Islet precursor cell (in vitro differentiated cells): ENCODE measurements around the gene DDX24.
A peak's percentile ranks its signal among the peaks of the same experiment; 100 is the strongest.

Experiments
- DNase-seq: peaks from one replicate; pipeline ENCODE4 v3.0.0-alpha.2; 2018

Gene DDX24, protein sequence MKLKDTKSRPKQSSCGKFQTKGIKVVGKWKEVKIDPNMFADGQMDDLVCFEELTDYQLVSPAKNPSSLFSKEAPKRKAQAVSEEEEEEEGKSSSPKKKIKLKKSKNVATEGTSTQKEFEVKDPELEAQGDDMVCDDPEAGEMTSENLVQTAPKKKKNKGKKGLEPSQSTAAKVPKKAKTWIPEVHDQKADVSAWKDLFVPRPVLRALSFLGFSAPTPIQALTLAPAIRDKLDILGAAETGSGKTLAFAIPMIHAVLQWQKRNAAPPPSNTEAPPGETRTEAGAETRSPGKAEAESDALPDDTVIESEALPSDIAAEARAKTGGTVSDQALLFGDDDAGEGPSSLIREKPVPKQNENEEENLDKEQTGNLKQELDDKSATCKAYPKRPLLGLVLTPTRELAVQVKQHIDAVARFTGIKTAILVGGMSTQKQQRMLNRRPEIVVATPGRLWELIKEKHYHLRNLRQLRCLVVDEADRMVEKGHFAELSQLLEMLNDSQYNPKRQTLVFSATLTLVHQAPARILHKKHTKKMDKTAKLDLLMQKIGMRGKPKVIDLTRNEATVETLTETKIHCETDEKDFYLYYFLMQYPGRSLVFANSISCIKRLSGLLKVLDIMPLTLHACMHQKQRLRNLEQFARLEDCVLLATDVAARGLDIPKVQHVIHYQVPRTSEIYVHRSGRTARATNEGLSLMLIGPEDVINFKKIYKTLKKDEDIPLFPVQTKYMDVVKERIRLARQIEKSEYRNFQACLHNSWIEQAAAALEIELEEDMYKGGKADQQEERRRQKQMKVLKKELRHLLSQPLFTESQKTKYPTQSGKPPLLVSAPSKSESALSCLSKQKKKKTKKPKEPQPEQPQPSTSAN

DNA sequence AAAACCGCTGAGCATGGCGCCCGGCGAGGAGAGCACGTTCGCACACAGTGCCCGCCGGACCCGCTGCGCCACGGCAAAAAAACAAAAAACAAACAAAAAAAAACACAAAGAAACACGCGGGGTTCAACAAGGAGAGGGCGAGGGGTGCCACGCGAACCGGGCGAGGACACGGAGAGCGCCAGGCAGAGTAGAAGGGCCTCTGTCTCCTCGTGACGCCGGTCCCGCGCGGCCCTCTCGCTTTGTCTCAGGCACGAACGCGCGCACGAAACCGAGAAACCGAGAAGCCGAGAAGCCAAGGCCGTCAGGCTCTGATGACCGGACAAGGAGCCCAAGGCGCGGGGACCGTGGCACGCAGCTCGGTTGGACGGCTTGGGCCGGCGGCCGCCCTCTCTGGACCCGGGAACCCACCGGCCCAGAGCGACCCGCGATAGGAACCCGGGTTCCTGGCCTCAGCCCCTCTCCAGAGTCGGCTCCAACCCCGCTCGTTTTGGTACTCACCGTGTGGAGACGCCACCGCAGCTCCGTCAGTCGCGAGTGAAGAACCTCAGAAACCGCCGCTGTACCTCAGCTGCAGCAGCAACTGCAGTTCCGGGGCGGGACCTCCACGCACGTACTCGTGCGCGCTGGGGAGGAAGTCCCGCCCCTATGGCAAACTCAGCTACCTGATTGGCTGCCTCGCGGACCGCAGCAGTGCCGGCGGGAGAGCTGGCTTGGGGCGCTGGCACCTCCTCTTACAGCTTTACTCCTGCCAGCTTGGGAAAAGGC lies at the start of gene DDX24, which contains the start of gene IFI27L1:
TSS of gene DDX24 (minus strand) at position 582 of the 765 bp plus-strand sequence. CDS start 1,460 bp downstream, outside the sequence.
TSS of gene IFI27L1 (plus strand) at position 690 of the 765 bp plus-strand sequence. CDS start 15,628 bp downstream, outside the sequence.
- DNase-seq, result peak; percentile 96

DNA sequence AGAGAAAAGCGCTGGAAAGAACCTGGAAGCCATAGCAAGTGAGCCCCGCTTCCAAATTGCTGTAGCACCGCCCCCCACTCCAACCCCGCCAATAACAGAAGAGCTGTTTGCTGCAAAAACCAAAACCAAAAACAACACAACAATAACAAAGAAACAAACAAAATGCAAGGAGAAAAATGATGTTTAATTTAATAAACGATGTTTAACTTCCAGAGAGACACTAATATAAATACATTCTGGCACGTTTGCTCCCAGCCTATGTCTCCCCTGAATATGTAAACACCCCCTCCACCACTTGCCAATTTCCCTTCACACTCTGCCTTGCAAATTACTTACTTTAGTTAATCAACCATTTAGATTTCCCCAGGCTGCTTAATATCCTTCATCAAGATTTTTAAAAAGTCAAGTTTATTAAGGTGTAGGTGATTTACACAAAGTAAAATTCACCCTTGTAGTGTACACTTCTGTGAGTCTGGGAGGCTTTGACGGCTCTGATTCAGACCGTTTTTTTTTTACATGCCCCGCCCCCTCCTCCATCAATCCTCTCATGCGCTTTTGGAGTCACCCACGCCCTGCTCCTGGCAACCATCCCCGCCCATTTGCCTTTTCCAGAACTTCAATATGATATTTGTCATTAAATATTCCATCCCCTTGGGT lies 48.9 kb upstream of the DDX24 start:
- DNase-seq, result peak; percentile 62

DNA sequence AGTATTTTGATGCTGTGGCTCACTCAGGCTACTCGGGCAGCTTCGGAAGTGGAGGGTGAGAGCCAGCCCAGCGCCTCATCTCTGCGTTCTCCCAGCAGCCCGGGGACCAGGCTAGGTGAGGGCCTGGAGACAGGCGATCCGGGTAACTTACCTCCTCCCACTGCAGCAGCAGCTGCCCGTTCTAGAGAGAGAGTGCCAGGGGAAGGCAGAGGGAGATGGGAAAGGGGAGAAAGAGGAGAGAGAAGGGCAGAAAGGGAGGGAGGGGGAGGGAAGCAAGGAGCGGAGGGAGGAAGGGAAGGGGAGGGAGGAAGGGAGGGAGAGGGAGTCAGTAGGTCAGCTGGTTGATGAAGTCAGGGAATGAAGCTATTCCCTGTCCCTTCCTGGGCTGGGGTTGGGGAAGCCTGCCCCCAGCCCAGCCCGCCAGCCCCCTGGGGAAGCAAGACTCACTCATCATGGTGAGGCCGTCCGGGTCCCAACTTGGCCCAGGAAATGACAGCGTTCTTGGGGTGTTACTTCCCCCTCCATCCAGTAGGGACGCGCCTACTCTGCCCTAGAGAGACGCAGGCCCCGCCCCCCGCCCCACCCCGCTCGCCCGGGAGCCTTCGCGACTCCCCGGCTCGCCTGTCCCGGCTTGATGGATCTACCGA lies 48.2 kb upstream of the DDX24 start, which contains the start of gene IFI27L2:
TSS of gene IFI27L2 (minus strand) at position 494 of the 647 bp plus-strand sequence. CDS start at position 454, 40 bp downstream.
- peak; percentile 92 for DNase-seq

DNA sequence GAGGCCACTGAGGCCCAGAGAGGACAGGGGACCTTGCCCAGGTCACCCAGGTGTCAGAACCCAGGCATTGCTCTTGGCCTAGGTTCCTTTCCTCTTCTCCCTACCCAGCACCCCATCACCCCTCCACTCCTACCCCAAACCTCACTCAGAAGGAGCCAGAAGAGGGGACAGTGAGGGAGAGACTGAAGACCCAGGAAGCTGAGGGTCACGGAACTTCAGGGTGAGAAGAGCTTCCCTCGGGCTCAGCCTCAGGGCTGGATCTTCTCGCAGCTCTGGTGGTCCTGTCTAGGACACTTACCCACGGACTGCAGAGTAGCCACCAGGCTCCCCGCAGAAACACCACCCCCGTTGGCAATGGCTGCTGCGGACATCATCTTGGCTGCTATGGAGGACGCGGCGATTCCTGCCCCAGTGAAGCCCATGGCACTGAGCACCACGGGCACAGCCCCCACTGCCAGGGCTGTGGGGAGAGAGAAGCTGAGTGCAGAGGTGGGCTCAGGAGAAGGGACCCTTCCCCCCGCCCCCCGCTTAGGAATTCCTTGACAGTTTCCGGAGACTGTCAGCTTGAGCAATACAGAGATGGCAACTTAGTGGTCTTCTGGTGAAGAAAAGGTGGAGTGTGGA lies 47.3 kb upstream of the DDX24 start:
- DNase-seq, result no peak

DNA sequence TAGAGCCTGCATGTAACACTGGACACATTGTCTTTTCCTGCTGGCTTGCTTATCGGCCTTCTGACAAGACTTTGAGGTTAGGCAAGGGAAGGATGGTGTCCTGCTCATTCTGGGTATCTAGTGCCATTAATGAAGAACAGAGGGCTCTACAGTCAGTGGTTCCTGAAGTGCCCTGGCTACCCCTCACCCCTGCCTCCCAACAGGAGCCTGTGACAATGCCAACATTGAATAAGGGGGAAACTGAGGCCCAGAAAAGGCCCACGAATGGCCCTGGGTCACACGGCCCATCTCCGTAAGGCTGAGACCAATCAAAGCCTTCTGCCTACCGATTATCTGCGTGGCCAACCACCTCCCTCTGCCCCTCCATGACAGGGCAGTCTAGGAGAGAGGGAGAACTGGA lies 46.3 kb upstream of the DDX24 start:
- DNase-seq, result peak; percentile 39

DNA sequence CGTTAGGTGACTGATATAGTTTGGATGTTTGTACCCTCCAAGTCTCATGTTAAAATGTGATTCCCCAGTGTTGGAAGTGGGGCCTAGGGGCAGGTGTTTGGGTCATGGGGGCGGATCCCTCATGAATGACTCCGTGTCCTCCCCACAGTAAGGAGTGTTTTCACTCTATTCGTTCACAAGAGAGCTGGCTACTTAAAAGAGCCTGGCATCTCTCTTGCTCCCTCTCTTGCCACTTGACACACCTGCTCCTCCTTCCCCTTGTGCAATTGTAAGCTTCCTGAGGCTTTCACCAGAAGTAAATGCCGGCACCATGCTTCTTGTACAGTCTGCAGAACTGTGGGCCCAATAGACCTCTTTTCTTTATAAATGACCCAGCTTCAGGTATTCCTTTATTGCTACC lies 45.8 kb upstream of the DDX24 start:
- DNase-seq, result no peak

DNA sequence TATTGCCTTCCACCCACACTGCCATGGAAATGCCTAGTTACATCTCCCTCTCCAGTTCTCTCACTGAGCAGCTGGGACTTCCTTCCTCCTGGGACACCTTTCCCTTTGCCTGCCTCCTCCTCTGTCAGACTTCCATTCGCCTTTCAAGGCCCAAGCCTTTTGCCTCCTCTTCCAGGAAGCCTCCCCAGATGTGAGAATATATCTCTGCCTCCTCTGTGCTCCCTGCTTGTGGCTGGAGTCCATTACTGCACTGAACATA lies 45.3 kb upstream of the DDX24 start:
- DNase-seq, result peak; percentile 15

DNA sequence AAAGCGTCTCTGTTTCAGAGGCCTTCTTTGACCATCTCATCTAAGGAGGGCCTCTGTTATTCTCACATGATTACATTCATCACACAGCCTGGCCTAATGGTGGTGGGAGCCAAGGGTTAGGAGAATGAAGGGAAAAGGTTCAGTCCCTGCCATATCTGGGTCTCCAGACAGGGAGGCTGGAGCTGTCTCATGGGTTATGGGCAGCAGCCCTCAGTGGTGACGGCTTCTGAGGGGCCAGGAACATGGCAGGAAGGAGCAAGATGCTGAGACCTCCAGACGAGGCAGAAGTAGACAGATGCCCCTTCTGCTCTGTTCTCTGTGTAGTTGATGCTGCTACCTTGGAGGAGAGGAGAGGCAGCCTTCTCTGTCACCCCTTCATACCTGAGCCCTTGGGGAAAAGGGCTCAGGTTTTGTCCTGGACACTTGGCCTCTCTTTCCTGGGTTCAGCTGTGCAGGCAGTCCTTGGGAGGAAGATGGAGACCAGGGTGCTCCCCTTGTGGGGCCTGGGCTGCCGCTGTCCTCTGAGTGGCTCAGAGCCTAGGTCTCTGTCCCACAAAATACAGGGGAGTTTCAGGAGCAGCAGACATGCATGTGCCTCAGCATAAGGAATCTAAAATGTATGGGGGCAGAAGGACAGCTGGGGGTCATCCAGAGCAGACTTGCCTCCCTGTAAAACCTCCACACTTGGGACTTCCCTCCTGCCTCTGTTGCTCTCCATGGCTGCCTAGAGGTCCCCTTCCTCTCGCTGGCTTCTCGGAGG lies 44.8 kb upstream of the DDX24 start:
- peak; percentile 45 for DNase-seq

DNA sequence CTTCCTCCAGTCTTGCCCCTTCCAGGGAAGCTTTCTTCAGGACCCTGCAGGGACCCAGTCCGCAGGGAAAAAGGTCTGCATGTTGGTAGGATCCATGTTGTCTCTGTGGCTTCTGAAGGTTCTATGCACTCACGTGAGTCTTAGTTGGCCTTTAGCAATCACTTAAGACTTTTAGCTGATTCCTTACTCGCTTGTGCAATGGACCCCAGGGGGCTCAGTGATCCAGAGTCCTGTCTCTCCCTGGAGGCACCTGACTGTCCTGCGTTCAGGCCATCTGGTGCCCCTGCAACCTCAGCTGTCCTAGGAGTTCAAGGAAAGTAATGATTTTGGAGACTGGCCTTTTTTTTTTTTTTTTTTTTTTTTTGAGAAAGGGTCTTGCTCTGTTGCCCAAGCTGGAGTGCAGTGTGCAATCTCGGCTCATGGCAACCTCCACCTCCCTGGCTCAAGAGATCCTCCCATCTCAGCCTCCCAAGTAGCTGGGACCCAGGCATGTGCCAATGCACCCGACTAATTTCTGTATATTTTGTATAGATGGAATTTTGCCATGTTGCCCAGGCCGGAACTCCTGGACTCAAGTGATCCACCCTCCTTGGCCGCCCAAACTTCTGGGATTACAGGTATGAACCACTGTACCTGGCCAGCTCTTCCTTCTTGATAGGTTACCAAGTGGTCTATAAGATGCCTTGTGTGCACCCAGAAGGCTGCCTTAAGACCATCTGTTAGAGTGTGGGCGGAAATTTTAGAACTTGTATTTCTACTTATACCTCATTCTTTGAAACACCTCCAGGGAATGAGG lies 43.8 kb upstream of the DDX24 start:
- peak; percentile 21 for DNase-seq

DNA sequence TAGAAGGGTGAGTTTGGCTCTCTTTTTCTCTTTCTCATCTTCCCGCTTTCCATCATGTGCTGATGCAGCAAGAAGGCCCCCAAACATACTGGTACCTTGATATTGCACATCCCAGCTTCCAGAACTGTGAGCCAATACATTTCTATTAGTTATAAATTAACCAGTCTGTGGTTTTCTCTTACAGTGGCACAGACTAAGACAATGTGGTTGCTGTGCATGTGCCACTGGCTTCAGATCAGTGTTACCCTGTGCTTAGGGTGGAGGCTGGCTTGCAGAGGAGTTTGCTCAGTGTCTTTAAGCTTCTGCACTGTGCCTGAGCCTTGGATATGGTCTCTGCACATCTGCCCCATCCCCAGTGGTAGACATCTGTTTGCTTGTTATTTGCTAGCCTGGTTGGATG lies 42.9 kb upstream of the DDX24 start:
- DNase-seq, result peak; percentile 37

DNA sequence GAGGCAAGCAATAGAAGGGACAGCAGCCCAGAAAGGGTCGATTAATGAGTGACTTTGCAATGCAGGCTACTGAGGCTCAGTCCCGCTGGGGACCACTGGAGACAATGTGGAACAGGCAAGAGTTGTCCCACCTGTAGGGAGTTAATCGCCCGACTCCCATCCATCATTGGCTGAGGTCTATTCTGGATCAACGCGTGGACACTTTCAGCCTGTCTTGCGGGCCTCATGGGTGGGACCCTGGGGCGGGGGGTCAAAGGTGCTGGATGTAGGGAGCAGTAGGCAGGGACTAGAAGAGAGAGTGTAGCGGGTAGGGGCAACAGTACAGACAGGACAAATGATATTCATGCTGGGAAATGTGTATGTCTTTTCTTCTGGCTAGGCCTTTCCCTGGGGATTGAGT lies 42.3 kb upstream of the DDX24 start:
- DNase-seq, result peak; percentile 30

DNA sequence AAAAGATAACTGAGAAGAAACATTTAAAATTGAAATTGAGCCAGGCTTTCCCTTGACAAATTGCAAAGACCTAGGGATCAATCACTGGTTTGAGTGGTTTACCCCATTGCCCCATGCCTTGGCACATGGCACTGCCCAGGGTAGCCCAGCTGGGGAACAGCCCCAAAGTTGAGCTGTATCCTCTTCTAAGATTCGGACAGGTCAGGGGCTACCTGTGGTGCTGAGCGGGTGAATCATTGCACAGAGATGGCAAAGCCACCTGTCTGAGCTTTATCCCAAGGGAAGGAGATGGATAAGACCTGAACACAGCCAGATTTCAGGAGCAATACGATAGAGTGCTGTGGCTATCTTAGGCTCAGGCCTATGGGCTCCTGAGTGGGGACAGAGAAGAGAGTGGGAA lies 41.4 kb upstream of the DDX24 start:
- peak; percentile 19 for DNase-seq

DNA sequence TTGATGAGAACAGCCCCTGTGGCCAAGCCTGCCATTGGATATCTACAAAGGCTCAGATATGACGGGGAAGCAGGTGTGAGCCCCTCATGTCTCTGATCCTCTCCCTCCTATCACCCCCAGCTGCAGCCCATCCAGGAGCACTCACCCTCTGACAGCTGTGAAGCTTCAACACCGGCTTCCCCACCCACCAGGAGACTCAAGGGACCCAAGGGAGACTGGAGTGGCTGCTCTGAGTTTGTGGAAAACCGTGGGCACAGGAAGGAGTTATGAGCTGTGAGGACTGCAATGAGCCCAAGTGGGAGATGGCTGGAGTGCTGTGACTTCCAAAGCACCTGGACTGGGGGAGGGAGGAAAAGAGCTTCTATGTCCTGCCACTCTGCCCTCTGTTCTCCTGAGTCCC lies 40.5 kb upstream of the DDX24 start:
- DNase-seq, result peak; percentile 29

DNA sequence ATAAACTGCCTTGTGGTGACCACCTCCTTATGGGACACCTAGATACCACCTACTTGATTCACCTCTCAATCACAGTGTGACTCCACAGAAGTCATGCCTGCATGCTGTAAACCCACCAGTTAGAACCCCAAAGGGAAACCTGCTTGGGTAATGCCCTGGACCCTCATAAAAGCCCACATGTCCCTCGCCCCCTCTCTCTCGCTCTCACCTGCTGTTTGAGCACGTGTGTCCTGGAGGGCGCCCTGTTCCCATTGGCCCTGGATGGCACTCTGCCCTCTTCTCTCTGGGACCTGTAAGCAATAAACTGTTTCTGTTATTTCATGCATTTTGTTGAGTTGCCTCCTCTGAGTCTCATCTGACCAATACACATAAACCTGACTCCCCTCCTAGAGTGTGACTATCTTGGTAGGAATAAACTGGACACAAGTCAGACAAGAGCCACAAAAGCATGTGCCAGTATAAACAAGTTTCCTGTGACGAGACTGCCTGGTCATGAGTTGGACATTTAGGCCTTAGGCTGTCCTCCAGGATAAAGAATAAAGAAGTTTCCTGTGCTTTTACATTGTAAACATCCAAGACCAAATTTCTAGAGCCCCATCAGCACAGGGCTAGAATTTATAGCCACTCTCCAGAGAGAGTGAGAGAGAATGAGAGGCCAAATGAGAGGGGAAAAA lies 39.8 kb upstream of the DDX24 start:
- DNase-seq, result peak; percentile 30

DNA sequence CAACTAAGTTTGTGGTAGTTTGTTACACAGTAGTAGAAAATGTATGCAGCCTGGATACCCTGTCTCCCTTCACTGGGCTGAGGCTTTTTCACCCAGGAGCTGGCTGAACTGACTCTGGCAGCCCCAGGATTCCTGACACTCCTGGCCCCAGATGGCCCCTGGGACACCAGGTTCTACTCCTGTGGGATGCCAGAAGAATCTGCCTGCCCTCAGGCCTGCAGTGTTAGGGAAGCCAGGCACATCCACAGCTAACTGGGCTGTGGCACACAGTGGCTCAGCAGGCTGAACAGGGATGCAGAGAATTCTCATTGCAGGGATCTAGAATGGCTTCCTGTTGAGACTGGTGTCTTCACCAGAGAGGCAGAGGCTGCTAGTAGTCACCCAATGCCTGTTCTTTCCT lies 38.1 kb upstream of the DDX24 start:
- DNase-seq, result peak; percentile 52

DNA sequence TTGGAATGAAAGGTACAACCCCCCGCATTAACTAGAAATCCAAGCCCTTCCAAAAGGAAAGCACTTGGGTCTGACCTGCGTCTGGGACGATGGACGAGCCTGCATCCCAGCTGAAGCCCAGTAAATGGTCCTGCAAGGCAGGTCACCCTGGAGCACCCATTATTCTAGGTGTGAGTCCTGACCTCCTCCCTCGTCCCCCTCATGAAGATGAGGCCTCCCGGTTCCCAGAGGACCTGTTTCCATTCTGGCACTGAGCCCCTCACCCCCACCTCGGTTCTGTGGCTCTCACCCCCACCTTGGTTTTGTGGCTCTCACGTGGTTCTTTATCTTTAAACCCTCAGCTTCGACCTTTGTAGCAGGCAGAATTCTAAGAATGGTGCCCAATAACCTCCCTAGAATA lies 36.9 kb upstream of the DDX24 start:
- peak; percentile 12 for DNase-seq

DNA sequence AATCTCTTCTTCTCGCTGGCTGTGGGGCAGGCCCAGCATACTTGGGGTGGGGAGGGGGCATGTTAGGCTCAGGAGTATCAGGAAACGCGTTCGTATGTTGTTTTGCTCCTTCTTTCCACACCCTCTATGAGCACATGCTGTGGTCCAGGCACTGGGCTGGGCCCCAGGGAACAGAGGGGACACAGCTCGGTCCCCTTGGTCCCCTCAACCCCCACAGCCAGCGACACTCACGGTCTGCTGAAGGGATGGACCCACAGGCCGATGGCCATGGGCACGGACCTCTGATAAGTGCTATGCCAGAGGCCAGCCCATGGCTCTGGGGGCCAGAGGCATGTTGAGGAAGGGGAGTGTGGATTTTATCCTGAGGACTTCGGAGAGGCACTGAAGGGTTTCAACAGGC lies 35.7 kb upstream of the DDX24 start:
- no peak for DNase-seq

DNA sequence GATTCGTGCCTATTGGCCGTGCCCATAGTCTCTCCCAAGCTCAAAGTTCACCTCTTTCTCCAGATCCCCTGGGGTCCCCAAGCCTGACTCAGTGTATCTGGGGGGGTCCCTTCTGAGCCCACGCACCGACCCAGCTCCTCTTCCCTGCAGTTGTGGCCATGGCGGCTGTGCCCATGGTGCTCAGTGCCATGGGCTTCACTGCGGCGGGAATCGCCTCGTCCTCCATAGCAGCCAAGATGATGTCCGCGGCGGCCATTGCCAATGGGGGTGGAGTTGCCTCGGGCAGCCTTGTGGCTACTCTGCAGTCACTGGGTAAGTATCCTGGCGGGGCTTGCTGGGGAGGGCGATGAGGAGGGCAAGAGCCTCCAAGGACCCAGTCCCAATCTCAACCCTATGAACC lies 34.6 kb upstream of the DDX24 start:
- peak; percentile 29 for DNase-seq

DNA sequence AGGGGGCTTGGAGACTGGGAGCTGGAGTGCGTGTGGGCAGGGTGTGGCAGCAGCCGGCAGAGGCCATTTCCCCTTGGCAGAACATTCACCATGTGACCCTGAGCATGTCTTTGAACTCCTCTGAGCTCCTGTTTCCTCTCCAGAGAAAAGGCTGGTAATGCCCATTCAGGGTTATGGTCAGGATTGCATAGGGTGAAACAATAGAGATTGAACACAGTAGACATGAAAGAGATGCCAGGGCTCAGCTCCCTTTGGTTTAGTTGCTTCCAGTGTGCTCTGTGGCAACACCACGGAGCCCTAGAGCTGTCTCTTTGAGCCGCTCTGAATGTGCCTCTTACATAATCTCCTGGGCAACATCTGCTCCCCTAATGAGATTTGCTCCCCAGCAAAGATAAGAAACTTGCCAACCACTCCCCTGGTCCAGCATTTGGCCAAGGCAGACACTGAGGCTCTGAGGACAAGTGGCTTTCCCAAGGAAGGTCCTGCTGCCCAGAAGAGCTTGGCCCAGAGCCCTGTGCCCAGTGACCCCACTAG lies 34.1 kb upstream of the DDX24 start:
- no peak for DNase-seq
